GM12878 (cell line): ENCODE results near the gene CDKN2A.

Experiments used
- BHLHE40 ChIP-seq, 2 experiments: fragments of 450-650 bp in 1 of 2; IDR thresholded peaks; 2 replicates each; pipeline ENCODE4 v1.6.1; 2011 to 2017; ENCODE audit warnings: low read depth in 2 of 2, borderline replicate concordance in 1 of 2, improper control_type of control experiment in 1 of 2, low read length in 1 of 2, mild to moderate bottlenecking in 1 of 2
- ETV6 ChIP-seq, 2 experiments: fragments of 450-650 bp in 1 of 2; IDR thresholded peaks in 1 of 2; conservative IDR thresholded peaks in 1 of 2; 2 replicates each; pipeline ENCODE4 v1.6.1; 2014; ENCODE audit warnings: antibody characterized with exemption in 1 of 2, borderline replicate concordance in 1 of 2, low read depth in 1 of 2, mild to moderate bottlenecking in 1 of 2, moderate library complexity in 1 of 2
- GATAD2B ChIP-seq: fragments of 450-650 bp; conservative IDR thresholded peaks from 2 replicates; pipeline ENCODE4 v1.6.1; 2017; ENCODE audit warnings: low read depth, mild to moderate bottlenecking, moderate library complexity
- MEF2A ChIP-seq: IDR thresholded peaks from 2 replicates; pipeline ENCODE4 v1.6.1; 2011; ENCODE audit warnings: low read depth, mild to moderate bottlenecking, low read length, moderate library complexity; ENCODE audit not compliant: insufficient read depth
- NR2F1 ChIP-seq: fragments of 450-650 bp; conservative IDR thresholded peaks from 2 replicates; pipeline ENCODE4 v1.6.1; 2017; ENCODE audit warnings: mild to moderate bottlenecking
- POLR2A ChIP-seq: IDR thresholded peaks from 2 replicates; pipeline ENCODE4 v1.6.1; 2011; ENCODE audit warnings: low read depth, mild to moderate bottlenecking, low read length
- RAD21 ChIP-seq: IDR thresholded peaks from 2 replicates; pipeline ENCODE4 v1.6.1; 2011; ENCODE audit warnings: mild to moderate bottlenecking, low read depth, low read length, moderate library complexity; ENCODE audit not compliant: insufficient read depth
- SREBF2 ChIP-seq: IDR thresholded peaks from 2 replicates; pipeline ENCODE4 v1.6.1; 2012; ENCODE audit warnings: mild to moderate bottlenecking, low read length
- TAF1 ChIP-seq: IDR thresholded peaks from 2 replicates; pipeline ENCODE4 v1.6.1; 2011; ENCODE audit warnings: mild to moderate bottlenecking, low read depth, low read length, borderline replicate concordance
- TF ChIP-seq, protein P1 (sequence below): fragments of 450-650 bp; IDR thresholded peaks from 2 replicates; pipeline ENCODE4 v1.6.1; 2017; ENCODE audit warnings: antibody characterized with exemption, mild to moderate bottlenecking, moderate library complexity
- TF ChIP-seq, protein P2 (sequence below): IDR thresholded peaks from 2 replicates; pipeline ENCODE4 v1.6.1; 2011; ENCODE audit warnings: low read depth, low read length, improper control_type of control experiment, borderline replicate concordance

DNA sequence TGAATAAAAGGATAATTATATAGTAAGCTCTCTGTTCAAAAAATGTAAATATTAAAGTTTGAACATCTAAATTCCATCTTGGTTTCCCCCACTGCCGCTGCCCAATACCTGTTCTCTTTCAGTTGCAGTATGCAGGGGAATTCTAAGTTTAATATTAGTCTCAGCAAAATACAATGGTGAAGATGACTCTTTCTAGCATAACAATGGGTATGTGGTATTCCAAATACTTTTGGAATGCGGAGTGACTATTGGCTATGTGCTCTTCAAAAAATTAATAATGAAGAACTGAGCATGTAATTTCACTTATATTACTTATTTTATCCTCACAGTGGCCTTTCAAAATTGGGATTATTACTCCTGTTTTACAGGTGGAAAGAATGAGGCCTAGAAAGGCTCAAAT is 3.8 kb upstream of the CDKN2A start:
- TF ChIP-seq ETV6 (conservative IDR thresholded peaks at IDR 0.05 in 1 of 2, IDR thresholded peaks at IDR 0.05 in 1 of 2; ENCODE audit: borderline replicate concordance in 1 of 2, low read depth in 1 of 2), result no peak
- no peak for TF ChIP-seq BHLHE40 (IDR thresholded peaks at IDR 0.05; ENCODE audit: borderline replicate concordance in 1 of 2, low read depth in 2 of 2, low read length in 1 of 2)
- no peak for TF ChIP-seq POLR2A
- TF ChIP-seq, protein P1, sequence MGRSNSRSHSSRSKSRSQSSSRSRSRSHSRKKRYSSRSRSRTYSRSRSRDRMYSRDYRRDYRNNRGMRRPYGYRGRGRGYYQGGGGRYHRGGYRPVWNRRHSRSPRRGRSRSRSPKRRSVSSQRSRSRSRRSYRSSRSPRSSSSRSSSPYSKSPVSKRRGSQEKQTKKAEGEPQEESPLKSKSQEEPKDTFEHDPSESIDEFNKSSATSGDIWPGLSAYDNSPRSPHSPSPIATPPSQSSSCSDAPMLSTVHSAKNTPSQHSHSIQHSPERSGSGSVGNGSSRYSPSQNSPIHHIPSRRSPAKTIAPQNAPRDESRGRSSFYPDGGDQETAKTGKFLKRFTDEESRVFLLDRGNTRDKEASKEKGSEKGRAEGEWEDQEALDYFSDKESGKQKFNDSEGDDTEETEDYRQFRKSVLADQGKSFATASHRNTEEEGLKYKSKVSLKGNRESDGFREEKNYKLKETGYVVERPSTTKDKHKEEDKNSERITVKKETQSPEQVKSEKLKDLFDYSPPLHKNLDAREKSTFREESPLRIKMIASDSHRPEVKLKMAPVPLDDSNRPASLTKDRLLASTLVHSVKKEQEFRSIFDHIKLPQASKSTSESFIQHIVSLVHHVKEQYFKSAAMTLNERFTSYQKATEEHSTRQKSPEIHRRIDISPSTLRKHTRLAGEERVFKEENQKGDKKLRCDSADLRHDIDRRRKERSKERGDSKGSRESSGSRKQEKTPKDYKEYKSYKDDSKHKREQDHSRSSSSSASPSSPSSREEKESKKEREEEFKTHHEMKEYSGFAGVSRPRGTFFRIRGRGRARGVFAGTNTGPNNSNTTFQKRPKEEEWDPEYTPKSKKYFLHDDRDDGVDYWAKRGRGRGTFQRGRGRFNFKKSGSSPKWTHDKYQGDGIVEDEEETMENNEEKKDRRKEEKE, result no peak
- TF ChIP-seq SREBF2, result no peak
- TF ChIP-seq NR2F1, result no peak
- TF ChIP-seq, protein P2, sequence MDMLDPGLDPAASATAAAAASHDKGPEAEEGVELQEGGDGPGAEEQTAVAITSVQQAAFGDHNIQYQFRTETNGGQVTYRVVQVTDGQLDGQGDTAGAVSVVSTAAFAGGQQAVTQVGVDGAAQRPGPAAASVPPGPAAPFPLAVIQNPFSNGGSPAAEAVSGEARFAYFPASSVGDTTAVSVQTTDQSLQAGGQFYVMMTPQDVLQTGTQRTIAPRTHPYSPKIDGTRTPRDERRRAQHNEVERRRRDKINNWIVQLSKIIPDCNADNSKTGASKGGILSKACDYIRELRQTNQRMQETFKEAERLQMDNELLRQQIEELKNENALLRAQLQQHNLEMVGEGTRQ, result no peak
- no peak for TF ChIP-seq MEF2A
- no peak for TF ChIP-seq TAF1
- TF ChIP-seq RAD21, result no peak
- TF ChIP-seq GATAD2B, result no peak
